Measurements from ENCODE around the gene ZFAND3.
"Not testable (repeated sequence)": the region's sequence is repeated elsewhere in the genome, so short reads cannot be mapped to it uniquely, and the experiment has no call there.

DNA sequence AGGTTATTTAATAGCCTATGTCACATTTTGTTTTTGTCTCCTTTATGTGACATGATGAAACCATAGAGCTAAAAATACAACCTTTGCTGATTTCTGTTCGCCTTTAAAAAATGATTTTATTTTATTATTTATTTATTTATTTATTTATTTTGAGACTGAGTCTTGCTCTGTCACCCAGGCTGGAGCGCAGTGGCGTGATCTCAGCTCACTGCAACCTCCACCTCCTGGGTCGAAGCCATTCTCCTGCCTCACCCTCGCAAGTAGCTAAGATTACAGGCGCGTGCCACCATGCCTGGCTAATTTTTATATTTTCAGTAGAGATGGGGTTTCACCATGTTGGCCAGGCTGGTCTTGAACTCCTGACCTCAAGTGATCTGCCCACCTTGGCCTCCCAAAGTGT lies 173.7 kb downstream of the ZFAND3 start:
- TF ChIP-seq, protein P1, sequence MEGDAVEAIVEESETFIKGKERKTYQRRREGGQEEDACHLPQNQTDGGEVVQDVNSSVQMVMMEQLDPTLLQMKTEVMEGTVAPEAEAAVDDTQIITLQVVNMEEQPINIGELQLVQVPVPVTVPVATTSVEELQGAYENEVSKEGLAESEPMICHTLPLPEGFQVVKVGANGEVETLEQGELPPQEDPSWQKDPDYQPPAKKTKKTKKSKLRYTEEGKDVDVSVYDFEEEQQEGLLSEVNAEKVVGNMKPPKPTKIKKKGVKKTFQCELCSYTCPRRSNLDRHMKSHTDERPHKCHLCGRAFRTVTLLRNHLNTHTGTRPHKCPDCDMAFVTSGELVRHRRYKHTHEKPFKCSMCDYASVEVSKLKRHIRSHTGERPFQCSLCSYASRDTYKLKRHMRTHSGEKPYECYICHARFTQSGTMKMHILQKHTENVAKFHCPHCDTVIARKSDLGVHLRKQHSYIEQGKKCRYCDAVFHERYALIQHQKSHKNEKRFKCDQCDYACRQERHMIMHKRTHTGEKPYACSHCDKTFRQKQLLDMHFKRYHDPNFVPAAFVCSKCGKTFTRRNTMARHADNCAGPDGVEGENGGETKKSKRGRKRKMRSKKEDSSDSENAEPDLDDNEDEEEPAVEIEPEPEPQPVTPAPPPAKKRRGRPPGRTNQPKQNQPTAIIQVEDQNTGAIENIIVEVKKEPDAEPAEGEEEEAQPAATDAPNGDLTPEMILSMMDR (IDR thresholded peaks at IDR 0.05; ENCODE audit: low read length), result not testable (repeated sequence)
- TF ChIP-seq EZH2 (IDR thresholded peaks at IDR 0.05; ENCODE audit: borderline replicate concordance, low read length), result not testable (repeated sequence)

Measured in OCI-LY1 (cell line).